Stimulated activated CD4-positive, alpha-beta T cell treated with anti-CD3 and anti-CD28 coated beads, Interleukin-4, amount 100 ng/mL, for 4 hours (primary cell): ENCODE measurements around the gene RNF207.

Experiments used
- DNase-seq, 2 experiments: peaks; one replicate each; pipeline ENCODE4 v3.0.0-alpha.2; 2020

The RNF207 gene, protein sequence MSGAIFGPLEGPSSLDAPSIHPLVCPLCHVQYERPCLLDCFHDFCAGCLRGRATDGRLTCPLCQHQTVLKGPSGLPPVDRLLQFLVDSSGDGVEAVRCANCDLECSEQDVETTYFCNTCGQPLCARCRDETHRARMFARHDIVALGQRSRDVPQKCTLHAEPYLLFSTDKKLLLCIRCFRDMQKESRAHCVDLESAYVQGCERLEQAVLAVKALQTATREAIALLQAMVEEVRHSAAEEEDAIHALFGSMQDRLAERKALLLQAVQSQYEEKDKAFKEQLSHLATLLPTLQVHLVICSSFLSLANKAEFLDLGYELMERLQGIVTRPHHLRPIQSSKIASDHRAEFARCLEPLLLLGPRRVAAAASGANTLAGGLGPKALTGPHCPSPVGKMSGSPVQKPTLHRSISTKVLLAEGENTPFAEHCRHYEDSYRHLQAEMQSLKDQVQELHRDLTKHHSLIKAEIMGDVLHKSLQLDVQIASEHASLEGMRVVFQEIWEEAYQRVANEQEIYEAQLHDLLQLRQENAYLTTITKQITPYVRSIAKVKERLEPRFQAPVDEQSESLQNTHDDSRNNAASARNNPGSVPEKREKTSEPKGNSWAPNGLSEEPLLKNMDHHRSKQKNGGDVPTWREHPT

DNA sequence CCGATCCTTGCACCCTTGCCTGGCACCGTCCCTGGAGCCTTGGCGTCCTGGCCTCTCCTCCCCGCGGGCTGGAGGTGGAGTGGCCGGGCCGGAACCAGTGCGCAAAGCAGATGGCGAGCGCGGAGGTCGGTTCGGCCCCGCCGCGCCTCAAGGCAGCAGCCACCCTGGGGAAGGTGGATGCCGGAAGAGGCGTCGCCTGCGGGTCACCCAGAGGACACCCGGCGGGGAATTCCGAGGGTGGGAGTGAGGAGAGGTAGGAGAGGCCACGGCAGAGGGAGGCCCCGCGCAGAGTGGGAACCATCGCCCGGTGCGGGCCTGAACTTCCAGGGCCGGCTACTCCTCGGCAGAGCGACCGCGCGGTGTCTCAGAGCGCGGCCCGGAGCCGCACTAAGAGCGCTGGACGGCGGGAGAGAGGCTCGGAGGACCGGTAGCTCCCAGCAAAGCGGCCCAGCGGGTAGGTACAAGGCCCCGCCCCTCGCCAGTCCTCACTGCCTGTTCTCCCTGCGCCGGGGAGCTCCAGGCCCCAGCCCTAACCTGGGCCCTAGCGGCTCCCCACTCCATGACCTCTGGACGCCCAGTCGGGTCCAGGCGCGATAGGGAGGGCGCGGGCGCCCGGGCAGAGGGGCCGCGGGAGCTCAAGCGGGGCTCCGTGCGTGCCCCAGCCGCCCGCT lies at the start of gene RNF207:
RNF207 (plus strand) TSS at position 271 of the 671 bp plus-strand sequence. CDS start 417 bp downstream, outside the sequence.
- peak; percentile 59 to 68 for DNase-seq

DNA sequence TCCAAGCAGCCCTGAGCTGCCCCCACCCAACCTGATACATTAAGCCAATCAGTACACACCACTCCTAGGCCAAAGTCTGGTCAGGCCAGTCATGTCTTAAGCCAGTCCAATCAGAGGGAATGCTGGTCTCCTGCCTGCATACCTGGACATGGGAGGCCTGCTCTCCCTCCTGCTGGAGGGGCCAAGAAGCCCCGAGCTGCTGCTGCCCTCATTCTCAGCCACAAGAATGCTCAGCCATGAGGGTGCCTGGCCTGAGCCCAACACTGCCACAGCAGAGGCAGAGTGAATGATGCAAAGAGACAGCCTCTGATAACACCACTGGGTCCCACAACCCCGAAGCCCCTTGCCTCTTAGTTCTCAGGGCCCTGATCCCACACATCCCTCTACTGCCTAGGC lies 48.8 kb upstream of the RNF207 start:
- DNase-seq: no peak

DNA sequence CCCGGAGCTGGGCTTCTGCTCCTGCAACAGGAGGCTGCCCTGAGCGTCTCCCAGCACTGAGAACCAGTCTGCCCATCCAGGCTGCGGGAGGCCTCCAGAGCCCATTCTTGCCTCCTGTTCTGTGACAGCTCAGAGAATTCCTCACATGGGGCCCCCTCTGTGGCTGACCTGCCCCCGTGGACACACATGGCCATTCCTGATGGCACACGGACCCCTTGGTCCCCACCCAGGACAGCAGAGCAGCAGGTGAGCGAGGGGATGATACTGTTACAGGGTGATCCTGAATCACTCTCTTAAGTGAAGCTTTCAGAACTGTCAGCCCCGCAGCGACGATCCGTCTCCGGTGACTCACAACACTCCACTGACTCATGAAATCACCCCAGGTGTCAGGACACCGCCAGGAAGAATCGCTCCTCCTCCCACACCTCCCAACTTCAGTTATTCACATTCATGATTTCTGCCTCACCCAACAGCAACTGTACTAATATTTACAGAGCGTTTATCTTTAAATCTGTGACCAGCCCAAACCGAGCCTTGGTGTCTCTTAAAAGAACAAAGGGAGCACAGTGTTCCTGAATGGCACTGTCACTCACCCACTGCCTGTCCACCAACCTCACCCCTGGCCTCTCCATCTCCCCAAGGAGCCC lies 48.3 kb upstream of the RNF207 start:
- DNase-seq: peak in 1 of 2 experiments; percentile 38

DNA sequence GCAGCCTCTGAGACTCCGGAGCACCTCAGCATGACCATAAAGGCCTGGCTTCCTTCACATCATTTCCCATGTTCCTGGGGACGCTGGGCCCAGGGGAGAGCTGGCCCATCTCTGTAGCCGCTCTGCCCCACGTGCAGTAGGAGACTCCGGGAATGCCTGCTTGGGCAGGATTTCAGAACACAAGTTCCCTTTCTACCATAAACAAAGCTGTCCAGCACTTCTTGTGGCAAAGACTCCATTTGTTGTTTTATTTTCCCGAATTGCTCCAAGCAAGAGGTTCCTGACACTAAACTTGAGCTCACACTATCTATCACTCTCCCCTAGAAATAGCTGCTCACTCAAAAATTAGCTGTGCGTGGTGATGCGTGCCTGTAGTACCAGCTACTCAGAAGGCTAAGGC lies 47.7 kb upstream of the RNF207 start:
- no peak for DNase-seq

DNA sequence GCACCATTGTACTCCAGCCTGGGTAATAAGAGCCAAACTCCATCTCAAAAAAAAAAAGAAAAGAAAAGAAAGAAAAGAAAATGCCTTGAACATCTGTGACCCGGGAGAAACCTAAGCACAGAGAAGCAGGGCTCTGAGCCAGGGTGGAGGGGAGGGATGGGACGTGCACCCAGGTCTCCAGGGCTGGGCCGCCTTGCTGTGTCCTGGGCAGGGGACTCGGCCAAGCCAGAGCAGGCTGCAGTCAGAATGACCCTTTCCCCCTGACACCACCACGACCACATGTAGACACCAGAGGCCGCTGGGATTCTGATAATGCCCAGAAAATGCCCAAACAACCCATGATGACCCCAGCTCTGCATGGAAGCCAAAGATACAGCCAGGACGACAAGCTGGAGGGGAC lies 43.6 kb upstream of the RNF207 start:
- DNase-seq: no peak

DNA sequence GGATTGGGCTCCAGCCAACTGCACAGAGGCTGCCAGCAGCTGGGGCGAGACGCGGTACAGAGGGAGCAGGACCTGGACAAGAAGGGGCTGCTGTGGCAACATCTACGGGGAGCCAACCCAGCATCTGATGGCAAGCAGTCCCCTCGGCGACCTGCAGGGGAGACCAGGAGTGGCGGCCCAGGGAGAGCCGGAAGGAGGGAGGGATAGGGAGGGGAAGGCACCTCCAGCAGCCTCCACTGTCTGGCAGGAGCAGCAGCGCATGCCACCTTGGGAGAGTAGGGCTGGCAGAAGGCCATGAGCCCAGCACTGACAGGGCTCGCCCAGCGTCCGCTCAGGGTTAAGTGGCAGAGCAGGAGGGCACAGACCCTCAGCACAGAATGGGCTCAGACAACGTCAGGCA lies 43.1 kb upstream of the RNF207 start:
- DNase-seq: no peak

DNA sequence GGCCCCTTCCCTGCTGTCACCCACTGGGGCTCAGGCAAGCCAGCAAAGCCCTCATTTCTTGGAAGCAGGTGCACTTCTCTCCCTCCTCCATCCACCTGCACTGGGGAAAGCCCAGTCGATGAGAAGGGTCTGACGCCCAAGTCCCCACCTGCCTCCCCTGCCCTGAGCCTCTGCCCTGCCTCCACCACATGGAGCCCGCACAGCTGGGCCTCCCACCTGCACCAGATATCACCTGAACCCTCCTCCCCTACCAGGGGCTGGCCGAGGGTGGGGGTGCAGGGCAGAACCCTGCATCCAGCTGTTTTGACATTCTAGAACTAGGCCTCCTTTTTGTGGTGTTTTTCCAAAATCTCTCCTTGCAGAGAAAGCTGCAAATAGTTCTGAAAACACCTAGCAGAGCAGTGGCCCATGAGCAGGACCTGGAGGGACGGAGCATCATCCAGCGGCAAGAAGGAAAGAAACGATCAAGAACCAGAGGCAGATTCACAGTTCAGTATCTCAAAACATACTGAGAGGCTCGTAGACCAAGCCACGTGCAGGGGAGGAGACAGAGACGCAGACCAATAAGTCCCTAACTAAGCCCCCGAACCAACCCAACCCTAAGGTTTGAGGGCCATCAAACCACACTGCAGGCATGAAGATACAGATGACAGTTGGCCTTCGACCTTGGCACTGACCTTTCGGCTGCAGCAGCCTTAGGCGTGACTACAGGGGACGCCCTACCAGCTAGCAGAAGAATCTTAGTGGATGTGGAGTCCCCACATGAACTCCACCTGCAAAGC lies 42.5 kb upstream of the RNF207 start:
- no peak for DNase-seq

DNA sequence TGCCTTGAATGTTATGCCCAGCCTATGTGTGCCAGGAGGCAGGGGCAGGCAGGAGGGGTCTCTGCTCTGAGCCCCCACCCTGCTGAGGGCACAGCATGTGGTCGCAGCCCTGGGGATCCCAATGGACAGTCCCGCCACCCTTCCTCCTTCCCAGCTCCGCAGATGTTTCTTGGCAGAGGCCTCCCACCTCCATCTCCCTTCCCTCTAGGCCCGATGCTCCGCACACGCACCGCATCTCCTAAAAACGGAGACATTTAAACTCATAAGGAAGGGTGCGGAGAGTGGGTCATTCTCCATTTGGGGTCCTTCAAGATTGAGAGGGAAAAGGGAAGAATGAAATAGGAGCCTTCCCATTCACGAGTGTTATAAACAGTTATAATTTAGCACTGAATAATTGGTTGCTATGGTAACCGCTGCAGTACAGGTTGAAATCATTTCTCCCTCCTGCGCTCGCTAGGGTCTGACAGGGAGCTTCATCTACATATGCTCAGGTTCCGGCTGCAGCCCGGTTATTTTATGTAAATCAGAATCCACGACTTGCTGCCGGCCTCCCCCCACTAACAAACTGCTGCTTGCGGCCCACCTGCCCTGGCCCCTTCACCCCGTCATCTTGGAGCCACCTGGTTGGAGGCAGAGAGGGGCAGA lies 41.8 kb upstream of the RNF207 start:
- no peak for DNase-seq

DNA sequence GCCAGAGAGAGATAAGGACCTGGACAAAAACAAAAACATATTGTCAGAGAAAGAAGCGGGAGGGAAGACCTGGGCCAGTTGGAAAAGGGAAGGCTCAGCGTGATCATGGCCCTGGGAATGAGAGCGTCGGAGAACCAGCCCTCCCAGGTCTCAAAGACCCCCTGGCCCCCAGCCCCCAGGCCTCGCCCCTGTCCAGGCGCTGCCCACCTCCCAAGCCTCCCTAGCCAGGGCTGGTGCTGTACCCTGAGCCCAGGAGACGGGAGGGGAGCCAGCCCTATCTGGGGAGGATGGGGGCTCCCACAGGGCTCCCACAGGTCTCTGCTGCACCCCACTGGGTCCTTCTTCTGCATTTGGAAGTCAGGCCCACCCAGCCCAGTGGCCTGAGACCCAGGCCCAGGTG lies 40.9 kb upstream of the RNF207 start:
- no peak for DNase-seq

DNA sequence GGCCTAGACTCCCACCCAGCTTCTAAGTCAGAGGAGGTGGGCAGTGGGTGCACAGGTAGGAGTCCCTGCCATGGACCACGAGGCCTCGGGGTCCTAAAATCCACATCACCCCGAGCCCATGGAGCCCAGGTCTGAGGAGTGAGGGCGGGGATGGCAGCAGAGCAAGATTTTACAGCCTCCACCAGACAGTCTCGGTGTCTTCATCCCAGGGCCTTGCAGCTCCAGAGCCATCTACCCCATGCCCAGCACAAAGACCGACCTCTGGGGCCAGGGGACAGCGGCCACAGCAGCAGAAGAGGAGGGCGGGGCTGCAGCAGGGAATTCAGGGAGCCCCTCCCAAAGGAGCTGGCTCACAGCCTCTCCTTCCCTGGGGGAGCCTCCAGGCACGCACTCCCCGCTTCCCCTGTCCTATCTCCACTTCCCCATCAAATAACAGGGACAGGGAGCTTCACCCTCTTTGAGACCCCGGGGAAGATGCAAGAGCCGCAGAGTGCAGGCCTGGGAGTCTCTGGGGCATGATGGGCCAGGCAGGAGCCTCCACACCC lies 40.4 kb upstream of the RNF207 start:
- DNase-seq: no peak

DNA sequence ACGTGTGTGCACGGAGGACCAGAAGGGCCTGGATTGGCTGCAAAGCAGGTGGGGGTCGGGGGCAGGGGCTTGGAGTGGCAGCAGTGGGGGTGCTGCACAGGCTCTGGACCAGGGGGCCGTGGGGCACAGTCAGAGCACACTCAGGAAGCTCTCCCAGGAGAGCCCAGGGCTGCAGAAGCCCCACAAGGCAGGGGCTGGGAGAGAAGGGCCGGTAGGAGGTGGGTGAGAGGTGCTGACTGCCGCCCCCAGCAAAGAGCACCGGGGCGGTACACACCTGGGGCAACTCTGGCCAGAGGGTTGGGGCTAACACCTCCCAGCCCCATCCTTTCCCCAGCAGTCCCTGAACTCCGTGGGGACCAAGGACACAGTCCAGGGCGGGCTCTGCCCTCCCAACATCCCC lies 39.7 kb upstream of the RNF207 start:
- no peak for DNase-seq

DNA sequence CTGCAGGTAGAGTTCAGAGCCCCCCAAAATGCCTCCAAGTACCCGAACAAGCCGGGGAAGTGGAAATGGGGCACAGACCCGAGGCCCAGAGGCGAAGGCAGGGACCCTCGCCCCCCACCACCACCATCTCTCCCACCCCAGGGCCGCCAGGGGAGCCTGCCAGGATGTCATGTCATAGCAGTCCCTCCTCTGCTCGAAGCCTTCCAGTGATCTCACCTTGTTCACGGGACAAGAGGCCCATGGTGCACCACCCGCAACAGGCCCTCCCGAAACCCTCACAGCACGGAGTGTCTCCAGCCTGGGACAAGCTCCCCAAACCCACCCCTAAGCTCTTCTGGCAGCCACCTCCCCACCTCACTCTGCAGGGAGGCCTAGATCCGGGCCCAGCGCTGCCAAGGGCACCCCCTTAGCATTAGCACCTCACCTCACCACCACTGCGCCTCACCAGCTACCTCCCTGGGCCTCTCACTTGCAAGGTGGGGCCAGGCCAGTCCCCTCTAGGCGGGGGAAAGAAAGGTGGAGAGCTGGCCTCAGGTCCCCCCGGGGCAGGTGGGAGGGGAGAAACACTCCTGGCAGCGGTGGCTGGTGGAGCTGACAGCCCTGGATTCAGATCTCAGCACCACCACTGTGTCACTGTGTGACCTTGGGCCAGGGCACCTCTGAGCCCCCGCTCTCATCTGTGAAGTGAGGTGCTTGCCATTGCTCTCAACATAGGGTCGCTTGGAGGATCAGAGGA lies 39.1 kb upstream of the RNF207 start:
- DNase-seq: no peak

DNA sequence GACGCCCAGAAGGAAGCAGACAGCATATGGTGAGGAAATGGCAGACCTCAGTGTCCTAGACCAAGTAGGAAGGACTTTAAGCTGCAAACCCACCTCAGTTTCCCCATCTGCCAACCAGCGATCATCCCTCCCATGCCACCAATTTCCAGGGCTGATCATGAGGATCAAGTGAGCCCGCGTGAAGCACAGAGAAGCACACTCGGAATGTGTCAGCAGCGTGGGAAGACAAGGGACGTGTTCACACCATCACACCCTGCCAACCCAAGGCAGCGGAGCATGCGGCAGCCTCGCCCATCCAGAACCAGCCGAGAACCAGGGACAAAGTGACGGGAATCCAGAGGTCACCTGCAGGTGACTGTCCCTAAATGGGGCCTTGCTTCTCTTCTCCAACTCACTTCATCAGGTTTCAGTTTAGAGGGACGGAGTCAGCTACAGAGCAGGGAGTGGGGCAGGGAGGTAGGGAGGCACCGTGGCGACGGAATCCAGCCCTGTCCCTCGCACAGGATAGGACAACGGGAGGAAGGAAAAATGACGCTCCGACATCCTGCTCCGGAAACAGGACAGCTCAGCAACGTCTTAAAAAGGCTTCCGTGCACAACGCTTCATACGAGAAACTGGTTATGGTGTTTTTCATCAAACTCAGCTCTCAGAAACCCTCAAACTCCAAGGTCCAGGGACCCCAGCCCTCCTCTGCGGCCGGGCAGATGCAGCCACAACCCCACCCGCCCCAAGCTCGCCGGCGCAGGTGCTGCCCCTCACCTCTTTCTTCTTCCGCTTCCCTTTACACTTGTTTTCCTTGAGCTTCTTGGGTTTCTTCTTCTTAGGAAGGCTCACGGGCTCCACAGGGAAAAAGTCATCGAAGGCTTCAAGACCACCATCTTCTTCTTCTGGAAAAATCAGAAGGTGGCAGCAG lies 38.3 kb upstream of the RNF207 start:
- DNase-seq: no peak

DNA sequence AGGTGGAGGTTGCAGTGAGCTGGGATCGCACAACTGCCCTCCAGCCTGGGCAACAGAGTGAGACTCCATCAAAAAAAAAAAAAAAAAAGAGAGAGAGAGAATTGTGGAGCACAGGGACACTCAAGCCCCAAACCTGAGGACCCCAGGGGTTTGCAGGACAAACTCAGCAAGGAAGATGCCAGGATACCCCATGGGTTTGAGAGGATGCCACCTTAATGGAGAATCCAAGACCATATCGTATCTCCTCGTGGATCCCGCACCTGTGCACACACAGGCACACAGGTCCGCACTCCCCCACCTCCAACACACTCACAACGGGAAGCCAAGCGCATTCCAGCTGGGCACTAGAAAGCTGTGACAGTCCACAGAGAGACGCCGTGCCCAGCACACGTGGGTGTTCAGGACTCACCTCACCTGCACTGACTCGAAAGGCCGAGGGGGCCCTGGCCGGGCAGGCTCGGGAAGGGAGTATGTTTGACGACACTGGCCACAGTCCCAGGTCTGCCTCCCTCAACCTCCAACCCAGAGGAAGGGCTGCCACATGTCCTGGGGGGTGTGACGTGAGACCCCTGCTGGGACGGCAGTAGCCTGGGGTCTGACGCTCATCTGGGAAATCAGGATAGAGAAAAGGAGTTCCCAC lies 36.9 kb upstream of the RNF207 start:
- DNase-seq: no peak

DNA sequence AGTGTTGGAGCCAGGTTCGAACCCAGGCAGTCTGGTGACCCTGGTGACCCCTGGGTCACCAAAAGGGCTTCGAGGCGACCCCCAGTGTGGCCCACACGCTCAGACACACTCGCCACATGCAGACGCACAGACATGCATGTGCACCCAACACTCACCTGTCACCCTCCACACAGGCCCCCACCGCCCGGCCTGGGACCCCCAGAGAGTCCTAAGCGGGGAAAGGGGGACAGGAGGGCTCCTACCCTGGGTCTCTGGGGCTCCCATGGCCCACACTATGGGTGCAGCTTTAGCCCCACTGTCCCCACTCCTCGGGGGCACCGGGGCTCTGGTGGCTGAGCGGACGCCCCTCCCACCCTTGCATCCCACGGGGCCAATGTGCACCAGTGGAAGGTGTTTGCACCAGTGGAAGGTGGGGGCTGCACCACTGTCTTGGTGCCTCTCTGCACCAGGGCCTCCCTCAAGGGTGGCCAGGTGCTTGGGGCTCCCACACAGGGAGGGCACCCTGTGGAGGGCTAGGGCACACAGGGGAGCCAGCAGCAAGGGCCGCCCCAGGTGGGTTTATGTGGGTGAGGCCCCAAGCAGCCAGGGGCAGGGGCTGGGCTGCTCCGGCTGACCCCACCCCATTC lies 35.7 kb upstream of the RNF207 start:
- DNase-seq: no peak

DNA sequence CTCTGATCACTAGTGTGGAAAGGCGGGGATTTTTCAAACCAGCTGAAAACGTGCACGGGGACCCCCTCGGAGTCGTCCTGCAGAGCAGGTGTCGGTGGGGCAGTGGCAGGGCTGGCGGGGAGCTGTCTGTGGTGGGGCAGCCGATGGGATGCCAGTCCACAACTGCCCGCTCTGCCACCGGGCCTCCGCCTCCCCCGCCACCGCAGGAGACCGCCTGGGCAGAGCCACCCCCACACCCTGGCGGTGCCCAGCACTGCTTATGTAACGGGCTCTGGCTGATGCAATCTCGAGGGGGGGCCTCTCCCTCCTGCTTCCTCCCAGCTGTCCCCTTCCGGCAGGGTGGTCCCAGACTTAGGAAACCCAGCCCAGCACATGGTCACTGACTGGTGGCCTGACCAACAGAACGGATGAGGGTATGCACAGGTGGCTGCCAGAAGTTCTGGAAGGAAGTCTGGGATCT lies 35.1 kb upstream of the RNF207 start:
- DNase-seq: no peak

DNA sequence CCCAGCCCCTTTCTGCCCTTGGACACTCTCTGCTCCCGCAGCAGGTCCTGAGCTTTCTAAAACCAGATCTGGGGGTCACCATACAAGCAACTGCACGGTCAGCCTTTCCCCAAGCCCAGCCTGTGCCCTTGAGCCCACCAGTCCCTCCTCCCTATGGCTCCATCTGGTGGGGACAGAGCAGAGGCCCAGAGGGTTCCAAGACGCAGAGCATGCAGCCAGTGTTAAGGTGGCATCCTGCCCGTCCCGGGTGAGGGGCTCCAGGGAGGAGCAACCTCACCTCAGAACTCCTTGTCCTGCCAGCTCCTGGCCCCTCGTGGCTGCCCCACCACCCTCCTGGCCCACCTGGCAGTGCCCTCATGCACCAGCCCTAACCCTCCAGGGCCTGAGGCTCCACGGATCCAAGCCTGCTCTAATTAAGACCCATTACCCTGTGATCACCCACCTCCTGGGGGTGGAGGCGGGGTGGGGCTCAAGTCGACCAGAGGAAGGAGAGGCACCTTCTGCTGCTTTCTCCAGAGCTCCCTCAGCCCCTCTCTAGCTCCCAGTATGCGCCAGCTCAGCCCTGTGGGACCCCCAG lies 34.3 kb upstream of the RNF207 start:
- DNase-seq: no peak

DNA sequence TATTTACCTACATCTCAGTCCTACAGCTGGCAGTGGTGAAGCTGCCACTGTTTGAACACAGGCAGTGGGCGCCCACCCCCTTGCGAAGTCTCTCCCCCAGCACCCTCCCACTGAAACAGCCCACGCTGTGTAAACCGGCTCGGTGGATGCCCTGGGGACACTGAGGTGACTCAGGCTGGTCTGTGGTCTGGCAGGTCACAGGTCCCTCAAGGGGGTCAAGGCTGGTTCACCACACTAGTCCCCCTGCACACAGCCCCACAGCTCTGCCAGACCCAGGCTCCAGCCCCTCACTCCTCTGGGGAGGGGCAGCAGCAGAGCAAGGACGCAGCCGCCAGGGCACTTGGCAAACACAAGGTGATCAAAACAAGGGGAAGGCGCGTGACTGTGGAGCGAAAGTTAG lies 33.4 kb upstream of the RNF207 start:
- no peak for DNase-seq
